ENCODE data around the gene RNF11. TPM values are rescaled to one million over a fixed set of nuclear protein-coding genes. Genes with fewer than 3 reads are reported as not detected.
"Not testable (repeated sequence)": the region's sequence is repeated elsewhere in the genome, so short reads cannot be mapped to it uniquely, and the experiment has no call there.

Gene RNF11
- total RNA-seq, 2 donors from 2014 or later: 69.6 to 109 TPM

DNA sequence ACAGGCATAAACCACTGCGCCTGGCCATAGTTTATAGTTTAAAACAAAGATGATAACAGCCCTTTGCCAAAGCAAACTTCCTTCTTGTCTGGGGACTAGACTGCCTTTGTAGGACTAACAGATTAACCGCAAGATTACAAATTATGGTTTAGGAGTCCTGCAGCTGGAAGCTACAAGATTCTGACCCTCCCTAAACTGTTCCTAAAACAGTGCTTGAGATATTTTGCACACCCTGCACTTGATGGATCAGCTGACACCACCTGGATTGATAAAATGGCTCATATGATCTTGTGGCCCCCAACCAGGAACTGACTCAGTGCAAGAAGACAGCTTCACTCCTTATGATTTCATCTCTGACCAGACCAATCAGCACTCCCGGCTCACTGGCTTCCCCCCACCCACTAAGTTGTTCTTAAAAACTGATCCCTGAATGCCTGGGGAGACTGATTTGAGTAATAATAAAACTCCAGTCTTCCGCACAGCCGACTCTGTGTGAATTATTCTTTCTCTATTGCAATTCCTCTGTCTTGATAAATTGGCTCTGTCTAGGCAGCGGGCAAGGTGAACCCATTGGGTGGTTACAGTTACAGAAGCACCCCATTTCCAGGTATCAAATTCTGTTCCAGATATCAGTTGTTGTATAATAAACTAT lies 13.8 kb upstream of the RNF11 start:
- no peak for ATAC-seq
- intact Hi-C loops (cut with DNase I, micrococcal nuclease): no loop called here
- DNase-seq: no peak

- intact Hi-C loops (cut with DNase I, micrococcal nuclease): no loop called here
- no peak for DNase-seq
- no peak for ATAC-seq
These were observed 13.3 kb upstream of the RNF11 start for GRCh38 chr1:51222809-51223208.

DNA sequence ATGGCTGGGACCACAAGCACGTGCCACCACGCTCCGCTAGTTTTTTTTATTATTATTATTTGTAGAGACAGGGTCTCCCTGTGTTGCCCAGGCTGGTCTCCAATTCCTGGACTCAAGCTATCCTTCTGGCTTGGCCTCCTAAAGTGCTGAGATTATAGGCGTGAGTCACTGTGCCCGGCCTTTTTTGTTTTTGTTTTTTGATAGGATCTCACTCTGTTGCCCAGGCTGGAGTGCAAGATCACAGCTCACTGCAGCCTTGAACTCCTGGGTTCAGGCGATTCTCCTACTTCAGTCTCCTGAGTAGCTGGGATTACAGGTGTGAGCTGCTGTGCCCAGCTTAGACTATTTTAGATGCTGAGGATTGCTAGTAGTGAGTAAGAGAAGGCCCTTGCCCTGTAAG lies 11.8 kb upstream of the RNF11 start:
- intact Hi-C loops (cut with DNase I, micrococcal nuclease): no loop called here
- no peak for ATAC-seq

DNA sequence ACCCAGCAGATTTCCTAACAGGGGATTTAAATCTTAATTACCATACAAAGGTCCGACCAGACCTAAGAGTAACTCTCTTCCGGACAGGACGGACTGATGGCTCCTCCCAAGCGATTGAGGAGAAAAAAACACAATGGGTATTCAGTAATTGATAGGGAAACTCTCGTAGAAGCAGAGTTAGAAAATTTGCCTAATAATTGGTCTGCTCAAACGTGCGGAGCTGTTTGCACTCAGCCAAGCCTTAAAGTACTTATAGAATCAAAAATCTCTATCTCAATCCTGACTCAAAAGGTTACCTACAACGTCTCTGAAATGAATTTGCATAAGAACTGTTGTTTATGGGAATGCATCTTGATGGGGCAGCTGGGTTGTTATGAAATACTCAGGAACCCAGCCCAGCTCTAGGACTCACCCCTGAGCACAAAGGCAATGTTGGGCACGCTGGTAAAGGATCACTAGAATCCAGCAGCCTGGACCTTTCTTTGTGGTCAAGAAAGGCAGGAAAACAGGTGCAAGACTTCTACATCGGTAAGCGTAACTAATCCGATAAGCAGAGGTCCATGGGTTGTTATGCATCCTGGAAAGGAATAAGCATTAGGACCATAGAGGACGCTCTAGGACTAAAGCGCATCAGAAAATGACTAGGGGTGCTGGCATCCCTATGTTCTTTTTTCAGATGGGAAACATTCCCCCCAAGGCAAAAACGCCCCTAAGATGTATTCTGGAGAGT lies 8.7 kb upstream of the RNF11 start:
- ATAC-seq; DNase-seq; intact Hi-C loops (cut with DNase I, micrococcal nuclease): not testable (repeated sequence)

More for the DNA sequence above, 11.8 kb upstream of the RNF11 start:
- DNase-seq: no peak

GRCh38 chr1:51228471-51228870 lies 7.6 kb upstream of the RNF11 start:
- DNase-seq; intact Hi-C loops (cut with DNase I, micrococcal nuclease); ATAC-seq: not testable (repeated sequence)

DNA sequence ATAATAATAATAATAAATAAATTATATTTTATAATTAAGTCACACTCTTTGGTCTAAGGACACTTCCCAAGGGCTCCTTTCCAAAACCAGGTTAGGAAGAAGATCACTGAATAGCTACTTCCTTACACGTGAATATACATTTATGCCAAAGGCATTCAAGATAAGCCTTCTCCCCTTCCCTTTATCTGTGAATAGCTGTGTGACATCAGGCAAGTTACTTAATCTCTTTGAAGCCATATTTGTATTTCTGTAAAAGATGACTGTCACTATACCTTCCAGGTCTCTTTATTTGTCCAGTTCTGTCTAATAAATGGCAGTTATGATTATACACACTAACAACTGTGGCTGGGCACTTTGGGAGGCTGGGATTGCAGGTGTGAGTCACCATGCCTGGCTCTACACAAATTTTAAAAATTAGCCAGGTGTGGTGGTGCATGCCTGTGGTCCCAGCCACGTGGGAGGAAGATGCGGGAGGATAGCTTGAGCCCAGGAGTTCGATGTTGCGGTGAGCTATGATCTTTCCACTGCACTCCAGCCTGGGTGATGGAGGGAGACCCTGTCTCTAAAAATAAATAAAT lies 5.5 kb upstream of the RNF11 start:
- intact Hi-C loops (cut with DNase I, micrococcal nuclease): no loop called here
- no peak for DNase-seq
- no peak for ATAC-seq

GRCh38 chr1:51231120-51231519 lies 5.0 kb upstream of the RNF11 start:
- DNase-seq (no peak), ATAC-seq (no peak)
- intact Hi-C loops (cut with DNase I, micrococcal nuclease): no loop called here

DNA sequence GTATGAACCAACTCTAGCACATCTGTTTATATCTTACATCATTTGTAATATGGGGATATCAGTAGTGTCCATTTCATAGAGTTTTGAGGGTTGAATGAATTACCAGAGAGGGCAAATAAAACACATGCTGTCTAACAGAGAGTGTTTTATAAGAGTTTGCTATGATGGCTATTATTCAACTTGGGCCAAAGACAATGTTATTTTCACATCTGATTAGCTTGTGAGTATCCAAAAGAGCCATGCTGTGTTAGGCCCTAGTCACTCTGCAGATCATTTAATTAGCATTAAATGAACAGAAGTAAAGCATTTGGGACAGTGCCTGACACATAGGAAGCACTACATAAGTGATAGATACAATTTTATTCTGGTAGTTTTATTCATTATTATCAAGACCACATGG lies 4.2 kb upstream of the RNF11 start:
- DNase-seq (no peak), ATAC-seq (no peak)
- intact Hi-C loops (cut with DNase I, micrococcal nuclease): no loop called here

DNA sequence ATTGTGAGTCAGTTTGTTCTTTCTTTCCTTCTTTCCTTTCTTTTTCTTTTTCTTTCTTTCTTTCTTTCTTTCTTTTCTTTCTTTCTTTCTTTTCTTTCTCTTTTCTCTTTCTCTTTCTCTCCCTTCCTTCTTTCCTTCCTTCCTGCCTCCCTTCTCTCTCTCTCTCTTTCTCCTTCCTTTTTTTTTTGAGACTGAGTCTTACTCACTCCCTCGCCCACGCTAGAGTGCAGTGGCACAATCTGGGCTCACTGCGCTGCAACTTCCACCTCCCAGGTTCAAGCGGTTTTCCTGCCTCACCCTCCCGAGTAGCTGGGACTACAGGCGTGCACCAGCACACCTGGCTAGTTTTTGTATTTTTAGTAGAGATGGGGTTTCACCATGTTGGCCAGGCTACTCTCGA lies 1.8 kb upstream of the RNF11 start:
- DNase-seq; intact Hi-C loops (cut with DNase I, micrococcal nuclease); ATAC-seq: not testable (repeated sequence)

DNA sequence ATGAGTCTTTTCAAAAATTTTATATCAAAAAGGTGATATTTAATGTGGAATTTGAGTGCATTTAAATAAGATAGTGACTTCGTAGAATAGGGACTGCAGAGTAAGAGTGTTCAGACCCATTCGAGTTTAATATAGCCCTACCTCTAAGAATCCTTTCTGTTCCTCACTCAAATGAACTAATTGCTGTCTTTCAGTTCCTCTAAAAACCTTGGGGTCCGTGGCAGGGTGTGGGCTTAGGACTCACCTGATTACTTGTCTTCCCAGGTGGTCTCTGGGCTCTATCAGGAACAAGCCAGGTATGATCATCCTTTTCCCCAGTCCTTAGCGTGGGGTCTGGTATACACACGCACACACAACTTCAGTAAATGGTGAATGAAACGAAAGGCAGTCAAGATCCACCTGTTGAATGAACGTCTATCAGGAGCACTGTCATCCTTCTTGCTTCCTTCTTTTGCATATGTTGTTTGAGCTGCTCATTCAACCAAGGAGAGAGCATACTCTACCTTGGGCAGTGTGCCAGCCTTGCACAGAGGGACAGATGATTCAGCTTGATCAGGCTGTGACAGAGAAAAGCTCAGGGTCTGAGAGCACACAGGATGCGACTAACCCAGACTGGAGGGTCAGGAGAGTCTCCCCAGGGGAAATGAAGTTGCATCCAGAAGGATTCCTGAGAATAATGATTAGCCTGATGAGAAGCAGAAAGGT lies 1.2 kb upstream of the RNF11 start:
- DNase-seq (peak; percentile 81 to 86), ATAC-seq (peak; percentile 26)
- intact Hi-C loops (cut with DNase I, micrococcal nuclease): no loop called here

DNA sequence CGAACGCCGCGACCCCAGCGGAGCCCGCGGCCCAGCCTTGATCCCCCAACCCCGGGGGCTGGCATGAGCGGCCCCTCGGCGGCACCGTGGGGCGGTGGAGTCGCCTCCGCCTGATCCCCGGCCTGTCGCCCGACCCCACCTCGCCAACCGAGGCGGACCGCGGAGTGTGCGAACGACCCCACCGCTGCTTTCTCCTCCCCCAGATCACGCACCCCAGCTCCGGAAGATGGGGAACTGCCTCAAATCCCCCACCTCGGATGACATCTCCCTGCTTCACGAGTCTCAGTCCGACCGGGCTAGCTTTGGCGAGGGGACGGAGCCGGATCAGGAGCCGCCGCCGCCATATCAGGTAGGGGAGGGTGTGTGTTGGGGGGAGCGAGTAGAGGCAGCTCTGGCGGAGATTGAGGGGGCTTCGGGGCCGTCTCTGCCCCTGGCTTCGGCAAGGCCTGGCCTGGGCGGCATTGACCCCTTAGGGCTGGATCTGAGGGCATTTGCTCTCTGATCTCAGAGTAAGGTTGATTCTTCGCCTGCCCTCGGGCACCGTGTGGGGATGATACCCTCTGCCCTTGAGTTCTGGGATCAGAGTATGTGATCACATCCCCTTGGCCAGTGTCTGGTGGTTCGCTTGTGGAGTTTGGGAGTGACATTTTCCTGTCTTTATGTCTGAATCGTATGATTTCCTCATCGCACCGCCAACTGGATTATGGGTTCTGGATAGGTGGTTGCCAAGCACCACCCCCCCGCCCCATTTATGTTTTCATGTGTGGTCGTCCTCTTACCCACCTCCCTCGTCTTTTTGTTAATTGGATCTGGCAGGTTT lies 668 bp downstream of the RNF11 start:
- ATAC-seq: peak; percentile 42
- intact Hi-C loops (cut with DNase I, micrococcal nuclease): no loop called here
- peak; percentile 61 to 67 for DNase-seq

DNA sequence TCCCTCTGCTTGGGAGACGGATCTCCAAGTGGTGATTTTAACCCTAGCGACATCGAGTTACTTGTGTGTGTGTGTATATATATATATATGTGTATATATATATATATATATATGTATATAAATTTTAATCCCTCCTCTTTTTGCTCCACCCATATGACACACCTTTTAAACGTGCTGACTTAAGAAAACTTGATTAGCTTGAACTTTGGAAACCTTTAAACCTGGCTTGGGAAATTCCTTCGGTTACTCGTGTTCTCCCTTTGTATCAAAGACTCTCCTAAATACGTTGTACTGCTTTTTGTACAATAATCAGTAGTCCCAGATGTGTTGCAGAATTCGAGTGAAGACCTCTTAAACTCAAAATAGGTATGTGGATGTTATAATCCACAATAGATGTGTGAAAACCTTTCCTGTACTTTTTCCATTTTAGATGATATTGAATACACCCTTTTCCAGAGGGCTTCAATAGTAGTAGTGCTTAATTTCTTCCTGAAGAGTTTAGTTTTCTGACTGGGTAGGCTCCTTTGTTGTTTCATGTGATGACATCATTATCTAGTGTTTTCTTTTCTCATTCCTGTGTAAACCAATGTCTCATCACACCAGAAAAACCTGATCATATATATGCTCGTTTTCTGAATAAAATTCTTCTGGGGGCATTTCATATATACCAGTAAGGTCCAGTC lies 1.4 kb downstream of the RNF11 start:
- DNase-seq: no peak
- intact Hi-C loops (cut with DNase I, micrococcal nuclease): no loop called here
- ATAC-seq: peak; percentile 41

DNA sequence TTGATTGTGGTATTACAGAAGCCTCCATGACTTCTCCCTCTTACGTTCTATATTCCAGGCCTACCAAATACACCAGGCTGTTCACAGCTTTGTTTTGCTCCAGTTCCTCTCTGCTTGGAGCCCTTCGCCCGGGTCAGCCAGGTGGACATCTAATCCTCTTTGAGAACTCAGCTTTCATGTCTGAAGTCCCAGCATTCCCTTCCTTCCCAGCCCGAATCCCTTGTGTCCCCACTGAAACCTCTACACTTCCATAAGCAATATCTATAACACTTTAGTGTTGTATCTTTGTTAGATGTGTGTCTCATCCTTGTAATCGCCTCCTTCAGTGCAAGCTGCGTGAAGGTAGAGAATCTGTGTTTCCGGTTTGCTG lies 1.9 kb downstream of the RNF11 start:
- intact Hi-C loops (cut with DNase I, micrococcal nuclease): no loop called here
- ATAC-seq (no peak), DNase-seq (no peak)

- ATAC-seq (peak; percentile 21), DNase-seq (peak; percentile 50 to 53)
- intact Hi-C loops (cut with DNase I, micrococcal nuclease): no loop called here
These were observed 4.0 kb downstream of the RNF11 start for GRCh38 chr1:51240084-51240483.

DNA sequence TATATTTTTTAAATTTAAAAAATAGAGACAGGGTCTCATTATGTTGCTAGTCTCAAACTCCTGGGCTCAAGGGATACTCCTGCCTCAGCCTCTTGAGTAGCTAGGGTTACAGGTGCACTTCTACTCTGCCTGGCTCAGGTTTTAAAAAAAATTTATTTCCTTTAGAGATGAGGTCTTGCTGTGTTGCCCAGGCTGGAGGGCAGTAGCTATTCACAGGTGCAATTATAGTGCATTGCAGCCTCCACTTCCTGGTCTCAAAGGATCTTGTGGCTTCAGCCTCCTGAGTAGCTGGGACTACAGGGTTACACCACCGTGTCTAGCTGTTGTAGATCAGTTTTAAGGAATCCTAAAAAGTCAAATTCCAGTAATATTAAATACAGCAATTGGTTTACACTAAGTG lies 5.0 kb downstream of the RNF11 start:
- ATAC-seq (peak; percentile 36), DNase-seq (no peak)
- intact Hi-C loops (cut with DNase I, micrococcal nuclease): no loop called here

GRCh38 chr1:51242546-51242945 lies 6.5 kb downstream of the RNF11 start:
- ATAC-seq: no peak
- intact Hi-C loops (cut with DNase I, micrococcal nuclease): no loop called here

DNA sequence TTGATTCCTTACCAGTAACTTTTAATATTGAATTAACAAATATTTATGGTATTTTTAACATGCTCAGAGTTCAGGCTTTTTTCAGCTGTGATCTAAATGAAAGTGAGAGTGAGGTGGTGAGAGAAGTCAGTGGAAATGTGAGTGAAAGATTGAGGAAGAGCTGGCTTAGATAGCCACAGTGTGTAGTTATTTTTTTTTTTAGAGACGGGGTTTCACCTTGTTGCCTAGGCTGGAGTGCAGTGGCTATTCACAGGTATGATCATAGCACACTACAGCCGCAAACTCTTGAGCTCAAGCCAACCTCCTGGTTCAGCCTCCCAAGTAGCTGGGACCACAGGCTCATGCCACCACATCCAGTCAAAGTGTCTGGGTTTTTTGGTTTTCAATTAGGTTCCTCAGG lies 10.9 kb downstream of the RNF11 start:
- DNase-seq (no peak), ATAC-seq (no peak)
- intact Hi-C loops (cut with DNase I, micrococcal nuclease): no loop called here

More at GRCh38 chr1:51242546-51242945, 6.5 kb downstream of the RNF11 start:
- no peak for DNase-seq

- intact Hi-C loops (cut with DNase I, micrococcal nuclease): no loop called here
These were observed 11.4 kb downstream of the RNF11 start for GRCh38 chr1:51247499-51247898.

More at GRCh38 chr1:51247499-51247898, 11.4 kb downstream of the RNF11 start:
- no peak for DNase-seq
- no peak for ATAC-seq

All from left colon (tissue), 2 donors.